Stimulated activated naive CD4-positive, alpha-beta T cell (primary cell): ENCODE data around the gene BRI3BP.
"Not testable (repeated sequence)": the region's sequence is repeated elsewhere in the genome, so short reads cannot be mapped to it uniquely, and the experiment has no call there.

Experiments used
- DNase-seq, 6 experiments: peaks; one replicate each; lab custom pipeline; 2025; lab: John Stamatoyannopoulos, UW

The BRI3BP gene

DNA sequence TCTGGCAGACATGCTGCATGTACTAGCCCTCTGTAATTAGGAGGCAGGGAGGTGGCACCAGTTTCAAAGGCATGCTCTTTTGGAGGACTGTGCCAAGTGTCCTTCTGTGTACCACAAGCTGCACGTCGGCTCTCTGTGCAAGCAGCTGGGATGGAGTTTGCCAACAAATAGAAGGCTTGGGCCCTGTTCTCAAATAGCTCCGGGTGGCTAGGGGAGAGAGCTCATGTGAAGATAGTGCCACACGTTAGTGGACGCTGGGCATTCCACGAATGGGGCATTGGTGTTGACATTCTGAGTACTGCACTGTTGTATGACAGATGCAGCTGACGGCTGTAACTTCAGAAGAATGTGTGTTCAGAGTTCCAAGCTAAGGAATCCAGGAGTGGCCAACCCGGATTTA lies 76.2 kb downstream of the BRI3BP start:
- DNase-seq = no peak

DNA sequence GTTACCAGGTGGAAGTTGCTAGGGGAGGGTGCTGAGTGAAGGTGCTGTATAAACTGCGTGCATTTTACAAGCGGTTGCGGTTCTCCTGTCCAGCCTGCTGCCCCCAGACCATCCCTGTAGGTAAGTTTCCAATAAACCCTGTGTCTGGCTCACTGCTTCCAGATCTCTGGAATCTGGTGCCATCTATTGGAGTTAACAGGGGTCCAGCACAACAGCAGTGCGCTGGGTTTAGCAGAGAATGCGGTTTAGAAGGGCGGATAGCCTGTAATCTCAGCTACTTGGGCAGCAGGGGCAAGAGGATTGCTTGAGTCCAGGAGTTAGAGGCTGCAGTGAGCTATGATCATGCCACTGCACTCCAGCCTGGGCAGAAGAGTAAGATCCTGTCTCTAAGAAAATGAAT lies 76.7 kb downstream of the BRI3BP start:
- DNase-seq = no peak

DNA sequence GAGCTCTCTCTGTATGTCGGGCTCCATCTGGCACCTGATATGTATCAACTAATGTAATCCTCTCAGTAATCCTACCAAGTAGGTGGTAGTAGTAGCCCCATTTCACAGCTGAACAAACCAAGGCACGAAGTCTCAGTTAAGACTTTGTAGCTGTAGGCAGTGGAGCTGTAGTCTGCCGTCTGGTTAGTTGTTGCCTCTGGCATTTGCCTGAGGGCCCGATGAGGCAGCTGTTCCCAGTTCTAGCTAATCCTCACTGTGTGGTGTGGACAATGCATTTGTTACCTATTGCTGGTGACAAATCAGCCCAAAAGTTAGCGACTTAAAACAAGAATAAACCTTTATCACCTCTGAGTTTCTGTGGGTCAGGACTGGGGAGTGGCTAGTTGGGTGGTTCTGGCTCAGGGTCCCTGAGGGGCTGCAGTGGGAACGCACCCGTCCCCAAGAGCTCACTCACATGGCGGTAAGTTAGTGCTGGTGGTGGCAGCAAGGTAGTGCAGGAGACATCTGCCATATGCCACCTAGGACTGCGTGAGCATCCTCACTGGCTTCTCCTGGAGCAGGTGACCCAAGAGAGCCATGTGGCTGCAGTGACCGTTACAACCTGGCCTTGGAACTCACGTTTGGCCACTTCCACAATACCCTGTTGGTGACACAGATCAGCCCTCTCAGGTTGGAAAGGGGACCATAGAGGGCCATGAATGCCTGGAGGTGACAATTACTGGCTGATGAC lies 77.4 kb downstream of the BRI3BP start:
- DNase-seq = no peak

DNA sequence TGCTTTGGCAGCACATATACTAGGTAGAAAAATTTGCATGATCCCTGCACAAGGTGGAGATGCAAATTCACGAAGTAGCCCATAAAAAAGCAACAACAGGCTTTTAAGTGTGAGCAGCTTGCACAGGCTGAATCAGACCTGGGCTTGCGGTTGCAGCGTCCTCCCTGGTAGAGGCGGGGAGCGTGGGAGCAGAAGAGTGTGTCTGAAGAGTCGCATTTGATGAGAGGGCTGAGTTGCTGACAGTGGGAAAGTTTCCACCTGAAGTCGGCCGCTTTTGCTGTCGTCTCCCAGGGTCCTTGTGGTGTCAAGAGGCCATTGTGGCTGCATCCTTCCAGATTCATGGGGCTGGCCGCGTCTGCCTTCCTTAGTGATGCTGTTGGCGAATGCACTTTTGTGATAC lies 78.0 kb downstream of the BRI3BP start:
- DNase-seq = no peak

GRCh38 chr12:125072496-125072895 lies 79.1 kb downstream of the BRI3BP start:
- no peak for DNase-seq

DNA sequence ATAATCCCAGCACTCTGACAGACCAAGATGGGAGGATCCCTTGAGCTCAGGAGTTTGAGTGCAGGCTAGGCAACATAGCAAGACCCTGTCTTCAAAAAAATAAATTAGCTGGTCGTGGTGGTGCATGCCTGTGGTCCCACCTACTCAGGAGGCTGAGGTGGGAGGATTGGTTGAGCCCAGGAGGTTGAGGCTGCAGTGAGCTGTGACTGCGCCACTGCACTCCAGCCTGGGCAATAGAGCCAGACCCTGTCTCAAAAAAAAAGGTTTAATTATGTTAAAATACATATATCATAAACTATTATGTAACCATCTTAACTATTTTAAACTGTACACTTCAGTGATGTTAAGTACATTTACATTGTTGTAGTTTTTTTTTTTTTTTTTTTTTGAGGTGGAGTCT lies 80.8 kb downstream of the BRI3BP start:
- DNase-seq = not testable (repeated sequence)

- no peak for DNase-seq
Measured at GRCh38 chr12:125076103-125076502, 82.7 kb downstream of the BRI3BP start.

- DNase-seq = no peak
Measured at GRCh38 chr12:125079084-125079483, 85.6 kb downstream of the BRI3BP start.

GRCh38 chr12:125079648-125080645 lies 86.5 kb downstream of the BRI3BP start:
- DNase-seq = no peak
